SK-N-SH (cell line): ENCODE results near the gene KSR2.

Experiments
- EP300 ChIP-seq, 2 experiments: IDR thresholded peaks; 2 replicates each; pipeline versions ENCODE4 v1.4.0 to v1.6.1; 2012; ENCODE audit warnings: borderline replicate concordance in 1 of 2, low read depth in 1 of 2, low read length in 1 of 2
- IRF3 ChIP-seq: fragments of 150-350 bp; IDR thresholded peaks from 2 replicates; pipeline ENCODE4 v1.6.1; 2016; ENCODE audit warnings: mild to moderate bottlenecking, low read depth, low read length
- NRF1 ChIP-seq: IDR thresholded peaks from 2 replicates; pipeline ENCODE4 v1.6.1; 2012; ENCODE audit warnings: low read depth, mild to moderate bottlenecking, low read length
- POLR2AphosphoS5 ChIP-seq: IDR thresholded peaks from 2 replicates; pipeline ENCODE4 v1.6.1; 2012; ENCODE audit warnings: low read depth, low read length
- SIN3A ChIP-seq: IDR thresholded peaks from 2 replicates; pipeline ENCODE4 v1.6.1; 2012; ENCODE audit warnings: low read depth, mild to moderate bottlenecking, low read length, moderate library complexity, borderline replicate concordance
- TEAD4 ChIP-seq: IDR thresholded peaks from 2 replicates; pipeline ENCODE4 v1.4.0; 2012; ENCODE audit warnings: mild to moderate bottlenecking, borderline replicate concordance; ENCODE audit not compliant: insufficient read depth
- TF ChIP-seq, protein P1 (sequence below): fragments of 200-600 bp; sonication (generic); IDR thresholded peaks from 2 replicates; pipeline ENCODE4 v1.6.1; 2017; ENCODE audit warnings: antibody characterized with exemption, mild to moderate bottlenecking, moderate library complexity
- TF ChIP-seq, protein P2 (sequence below): IDR thresholded peaks from 2 replicates; pipeline ENCODE4 v1.6.1; 2012; ENCODE audit warnings: mild to moderate bottlenecking, low read depth, low read length, moderate library complexity
- TF ChIP-seq, protein P3 (sequence below): IDR thresholded peaks from 2 replicates; pipeline ENCODE4; 2012
- TF ChIP-seq, protein P4 (sequence below): IDR thresholded peaks from 2 replicates; pipeline ENCODE4 v1.4.0; 2012; ENCODE audit warnings: low read depth

DNA sequence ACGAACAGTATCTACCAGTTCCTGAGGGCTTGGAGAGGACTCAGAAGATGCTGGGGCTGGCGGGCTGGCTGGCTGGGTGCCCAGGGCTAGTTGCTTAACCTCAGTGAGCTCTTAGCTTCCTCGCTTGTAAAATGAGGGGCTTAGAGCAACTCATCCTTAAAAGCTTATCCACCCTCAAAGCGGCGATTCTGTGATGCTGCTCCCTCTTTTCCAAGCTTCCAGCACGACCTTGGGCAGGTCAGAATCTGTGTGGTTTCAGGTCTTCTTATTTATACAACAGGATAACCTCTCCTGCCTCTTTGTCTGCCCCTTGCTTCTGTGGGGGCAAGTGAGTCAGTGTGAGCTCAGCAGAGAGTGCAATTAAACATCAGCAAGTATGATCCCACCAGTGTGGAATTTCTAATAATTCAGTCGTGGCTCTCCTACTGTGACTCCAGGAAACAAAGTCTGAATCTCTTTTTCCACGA is 281.8 kb downstream of the KSR2 start:
- TF ChIP-seq, protein P1, sequence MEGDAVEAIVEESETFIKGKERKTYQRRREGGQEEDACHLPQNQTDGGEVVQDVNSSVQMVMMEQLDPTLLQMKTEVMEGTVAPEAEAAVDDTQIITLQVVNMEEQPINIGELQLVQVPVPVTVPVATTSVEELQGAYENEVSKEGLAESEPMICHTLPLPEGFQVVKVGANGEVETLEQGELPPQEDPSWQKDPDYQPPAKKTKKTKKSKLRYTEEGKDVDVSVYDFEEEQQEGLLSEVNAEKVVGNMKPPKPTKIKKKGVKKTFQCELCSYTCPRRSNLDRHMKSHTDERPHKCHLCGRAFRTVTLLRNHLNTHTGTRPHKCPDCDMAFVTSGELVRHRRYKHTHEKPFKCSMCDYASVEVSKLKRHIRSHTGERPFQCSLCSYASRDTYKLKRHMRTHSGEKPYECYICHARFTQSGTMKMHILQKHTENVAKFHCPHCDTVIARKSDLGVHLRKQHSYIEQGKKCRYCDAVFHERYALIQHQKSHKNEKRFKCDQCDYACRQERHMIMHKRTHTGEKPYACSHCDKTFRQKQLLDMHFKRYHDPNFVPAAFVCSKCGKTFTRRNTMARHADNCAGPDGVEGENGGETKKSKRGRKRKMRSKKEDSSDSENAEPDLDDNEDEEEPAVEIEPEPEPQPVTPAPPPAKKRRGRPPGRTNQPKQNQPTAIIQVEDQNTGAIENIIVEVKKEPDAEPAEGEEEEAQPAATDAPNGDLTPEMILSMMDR = no peak
- TF ChIP-seq, protein P2, sequence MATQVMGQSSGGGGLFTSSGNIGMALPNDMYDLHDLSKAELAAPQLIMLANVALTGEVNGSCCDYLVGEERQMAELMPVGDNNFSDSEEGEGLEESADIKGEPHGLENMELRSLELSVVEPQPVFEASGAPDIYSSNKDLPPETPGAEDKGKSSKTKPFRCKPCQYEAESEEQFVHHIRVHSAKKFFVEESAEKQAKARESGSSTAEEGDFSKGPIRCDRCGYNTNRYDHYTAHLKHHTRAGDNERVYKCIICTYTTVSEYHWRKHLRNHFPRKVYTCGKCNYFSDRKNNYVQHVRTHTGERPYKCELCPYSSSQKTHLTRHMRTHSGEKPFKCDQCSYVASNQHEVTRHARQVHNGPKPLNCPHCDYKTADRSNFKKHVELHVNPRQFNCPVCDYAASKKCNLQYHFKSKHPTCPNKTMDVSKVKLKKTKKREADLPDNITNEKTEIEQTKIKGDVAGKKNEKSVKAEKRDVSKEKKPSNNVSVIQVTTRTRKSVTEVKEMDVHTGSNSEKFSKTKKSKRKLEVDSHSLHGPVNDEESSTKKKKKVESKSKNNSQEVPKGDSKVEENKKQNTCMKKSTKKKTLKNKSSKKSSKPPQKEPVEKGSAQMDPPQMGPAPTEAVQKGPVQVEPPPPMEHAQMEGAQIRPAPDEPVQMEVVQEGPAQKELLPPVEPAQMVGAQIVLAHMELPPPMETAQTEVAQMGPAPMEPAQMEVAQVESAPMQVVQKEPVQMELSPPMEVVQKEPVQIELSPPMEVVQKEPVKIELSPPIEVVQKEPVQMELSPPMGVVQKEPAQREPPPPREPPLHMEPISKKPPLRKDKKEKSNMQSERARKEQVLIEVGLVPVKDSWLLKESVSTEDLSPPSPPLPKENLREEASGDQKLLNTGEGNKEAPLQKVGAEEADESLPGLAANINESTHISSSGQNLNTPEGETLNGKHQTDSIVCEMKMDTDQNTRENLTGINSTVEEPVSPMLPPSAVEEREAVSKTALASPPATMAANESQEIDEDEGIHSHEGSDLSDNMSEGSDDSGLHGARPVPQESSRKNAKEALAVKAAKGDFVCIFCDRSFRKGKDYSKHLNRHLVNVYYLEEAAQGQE = peak; percentile 43; the same call in 1 of the 2 replicates
- TF ChIP-seq, protein P3, sequence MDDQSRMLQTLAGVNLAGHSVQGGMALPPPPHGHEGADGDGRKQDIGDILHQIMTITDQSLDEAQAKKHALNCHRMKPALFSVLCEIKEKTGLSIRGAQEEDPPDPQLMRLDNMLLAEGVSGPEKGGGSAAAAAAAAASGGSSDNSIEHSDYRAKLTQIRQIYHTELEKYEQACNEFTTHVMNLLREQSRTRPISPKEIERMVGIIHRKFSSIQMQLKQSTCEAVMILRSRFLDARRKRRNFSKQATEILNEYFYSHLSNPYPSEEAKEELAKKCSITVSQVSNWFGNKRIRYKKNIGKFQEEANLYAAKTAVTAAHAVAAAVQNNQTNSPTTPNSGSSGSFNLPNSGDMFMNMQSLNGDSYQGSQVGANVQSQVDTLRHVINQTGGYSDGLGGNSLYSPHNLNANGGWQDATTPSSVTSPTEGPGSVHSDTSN = peak; percentile 81
- TF ChIP-seq SIN3A = no peak
- peak; percentile 29; the same call in 1 of the 2 replicates for TF ChIP-seq POLR2AphosphoS5
- TF ChIP-seq TEAD4 = peak; percentile 71; the same call in 1 of the 2 replicates
- no peak for TF ChIP-seq NRF1
- no peak for TF ChIP-seq IRF3
- TF ChIP-seq EP300 (IDR thresholded peaks at IDR 0.05; ENCODE audit: borderline replicate concordance in 1 of 2, low read depth in 1 of 2, low read length in 1 of 2) = peak in 1 of 2 experiments; percentile 92; a peak in 2 of 4 replicates
- TF ChIP-seq, protein P4, sequence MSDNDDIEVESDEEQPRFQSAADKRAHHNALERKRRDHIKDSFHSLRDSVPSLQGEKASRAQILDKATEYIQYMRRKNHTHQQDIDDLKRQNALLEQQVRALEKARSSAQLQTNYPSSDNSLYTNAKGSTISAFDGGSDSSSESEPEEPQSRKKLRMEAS = peak; percentile 57
